ENCODE results near the gene USF1.

GRCh38 chr1:161074676-161075368, 29.0 kb upstream of the USF1 start:
- TF ChIP-seq, protein P1, sequence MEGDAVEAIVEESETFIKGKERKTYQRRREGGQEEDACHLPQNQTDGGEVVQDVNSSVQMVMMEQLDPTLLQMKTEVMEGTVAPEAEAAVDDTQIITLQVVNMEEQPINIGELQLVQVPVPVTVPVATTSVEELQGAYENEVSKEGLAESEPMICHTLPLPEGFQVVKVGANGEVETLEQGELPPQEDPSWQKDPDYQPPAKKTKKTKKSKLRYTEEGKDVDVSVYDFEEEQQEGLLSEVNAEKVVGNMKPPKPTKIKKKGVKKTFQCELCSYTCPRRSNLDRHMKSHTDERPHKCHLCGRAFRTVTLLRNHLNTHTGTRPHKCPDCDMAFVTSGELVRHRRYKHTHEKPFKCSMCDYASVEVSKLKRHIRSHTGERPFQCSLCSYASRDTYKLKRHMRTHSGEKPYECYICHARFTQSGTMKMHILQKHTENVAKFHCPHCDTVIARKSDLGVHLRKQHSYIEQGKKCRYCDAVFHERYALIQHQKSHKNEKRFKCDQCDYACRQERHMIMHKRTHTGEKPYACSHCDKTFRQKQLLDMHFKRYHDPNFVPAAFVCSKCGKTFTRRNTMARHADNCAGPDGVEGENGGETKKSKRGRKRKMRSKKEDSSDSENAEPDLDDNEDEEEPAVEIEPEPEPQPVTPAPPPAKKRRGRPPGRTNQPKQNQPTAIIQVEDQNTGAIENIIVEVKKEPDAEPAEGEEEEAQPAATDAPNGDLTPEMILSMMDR (conservative IDR thresholded peaks at IDR 0.05; ENCODE audit: low read length) = no peak
- no peak for TF ChIP-seq EZH2phosphoT487 (IDR thresholded peaks at IDR 0.05; ENCODE audit: borderline replicate concordance, low read depth, low read length)
